ENCODE measurements around the gene ANKS6. TPM values are rescaled to one million over a fixed set of nuclear protein-coding genes. Genes with fewer than 3 reads are reported as not detected.

ANKS6 gene
- total and polyA plus RNA-seq, 10 of the 15 experiments (the other 5 are each of a cell fraction or from before 2014, with no cell fraction given): 2.0 to 16.2 (median 6.1) TPM

- TF ChIP-seq, protein P1, sequence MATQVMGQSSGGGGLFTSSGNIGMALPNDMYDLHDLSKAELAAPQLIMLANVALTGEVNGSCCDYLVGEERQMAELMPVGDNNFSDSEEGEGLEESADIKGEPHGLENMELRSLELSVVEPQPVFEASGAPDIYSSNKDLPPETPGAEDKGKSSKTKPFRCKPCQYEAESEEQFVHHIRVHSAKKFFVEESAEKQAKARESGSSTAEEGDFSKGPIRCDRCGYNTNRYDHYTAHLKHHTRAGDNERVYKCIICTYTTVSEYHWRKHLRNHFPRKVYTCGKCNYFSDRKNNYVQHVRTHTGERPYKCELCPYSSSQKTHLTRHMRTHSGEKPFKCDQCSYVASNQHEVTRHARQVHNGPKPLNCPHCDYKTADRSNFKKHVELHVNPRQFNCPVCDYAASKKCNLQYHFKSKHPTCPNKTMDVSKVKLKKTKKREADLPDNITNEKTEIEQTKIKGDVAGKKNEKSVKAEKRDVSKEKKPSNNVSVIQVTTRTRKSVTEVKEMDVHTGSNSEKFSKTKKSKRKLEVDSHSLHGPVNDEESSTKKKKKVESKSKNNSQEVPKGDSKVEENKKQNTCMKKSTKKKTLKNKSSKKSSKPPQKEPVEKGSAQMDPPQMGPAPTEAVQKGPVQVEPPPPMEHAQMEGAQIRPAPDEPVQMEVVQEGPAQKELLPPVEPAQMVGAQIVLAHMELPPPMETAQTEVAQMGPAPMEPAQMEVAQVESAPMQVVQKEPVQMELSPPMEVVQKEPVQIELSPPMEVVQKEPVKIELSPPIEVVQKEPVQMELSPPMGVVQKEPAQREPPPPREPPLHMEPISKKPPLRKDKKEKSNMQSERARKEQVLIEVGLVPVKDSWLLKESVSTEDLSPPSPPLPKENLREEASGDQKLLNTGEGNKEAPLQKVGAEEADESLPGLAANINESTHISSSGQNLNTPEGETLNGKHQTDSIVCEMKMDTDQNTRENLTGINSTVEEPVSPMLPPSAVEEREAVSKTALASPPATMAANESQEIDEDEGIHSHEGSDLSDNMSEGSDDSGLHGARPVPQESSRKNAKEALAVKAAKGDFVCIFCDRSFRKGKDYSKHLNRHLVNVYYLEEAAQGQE (IDR thresholded peaks at IDR 0.05; ENCODE audit: low read depth, low read length): no peak
- TF ChIP-seq SMAD5 (IDR thresholded peaks at IDR 0.05; ENCODE audit: low read depth): no peak
- no peak for TF ChIP-seq ZNF384 (IDR thresholded peaks at IDR 0.05; ENCODE audit: borderline replicate concordance, low read depth, low read length)
- no peak for TF ChIP-seq NFYB (IDR thresholded peaks at IDR 0.05; ENCODE audit: insufficient read depth, low read depth, low read length)
- no peak for TF ChIP-seq ZNF217 (IDR thresholded peaks at IDR 0.05)
These were observed 50.9 kb downstream of the ANKS6 start (continued) for GRCh38 chr9:98745470-98745869.

DNA sequence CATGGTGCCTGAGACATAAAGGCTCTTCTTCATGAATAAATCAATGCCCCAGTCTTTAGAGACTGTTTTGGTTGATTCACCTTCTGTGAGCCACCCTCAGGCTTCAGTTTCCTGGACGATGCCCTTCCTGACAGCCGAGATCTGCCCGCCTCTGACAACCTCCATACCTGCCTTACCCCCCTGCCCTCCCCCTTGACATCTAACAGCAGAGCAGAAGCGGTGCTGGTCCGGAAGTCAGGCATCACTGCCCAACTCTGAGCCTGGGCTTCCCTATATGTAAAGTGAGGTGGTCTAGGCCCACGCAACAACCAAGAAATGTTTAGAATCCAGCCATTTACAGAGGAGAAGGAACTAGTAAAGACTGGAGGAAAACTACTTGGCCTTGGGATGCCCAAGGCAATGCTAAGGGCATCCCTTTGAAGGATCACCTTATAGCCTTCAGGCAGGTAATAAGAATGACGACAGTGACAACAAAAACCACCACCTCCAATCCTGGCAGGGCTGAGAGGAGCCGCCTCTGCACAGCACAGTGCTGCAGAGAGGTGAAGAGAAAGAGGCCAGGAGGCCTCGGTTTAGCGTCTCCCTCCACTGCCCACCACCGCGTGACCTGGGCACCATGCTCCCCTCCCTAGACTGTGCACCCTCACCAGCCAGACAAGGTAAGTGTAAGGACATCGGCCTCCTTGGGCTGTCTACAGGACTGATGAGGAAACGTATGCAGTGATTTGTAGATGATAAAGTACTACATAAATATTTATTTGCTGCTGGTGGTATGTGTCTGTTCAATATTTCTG, 52.3 kb downstream of the ANKS6 start:
- Histone ChIP-seq H3K27me3 (replicated peaks in 1 of 2; ENCODE audit: control insufficient read depth in 2 of 2, insufficient read depth in 2 of 2, low read length in 1 of 2) (no peaks in the 10 kb centered on the region; a peak in 1 of 4 replicates), H3K9me3 (replicated peaks; ENCODE audit: control insufficient read depth, insufficient read depth, low read length) (no peaks in the 10 kb centered on the region), H3K27ac (ENCODE audit: control insufficient read depth, insufficient read depth) (no peak overlapping the region), H3K79me2 (ENCODE audit: control insufficient read depth, insufficient read depth, low read length) (no peaks in the 10 kb centered on the region), H3K4me1 (ENCODE audit: control insufficient read depth, insufficient read depth, low read length) (no peaks in the 10 kb centered on the region), H3K4me3 (no peak overlapping the region), H3K36me3 (ENCODE audit: control insufficient read depth in 2 of 2, insufficient read depth in 2 of 2, low read length in 1 of 2) (no peaks in the 10 kb centered on the region), H2AFZ (ENCODE audit: control insufficient read depth, low read depth, low read length) (no peak overlapping the region), H3K4me2 (ENCODE audit: control insufficient read depth, insufficient read depth) (no peak overlapping the region), H3K9ac (ENCODE audit: control insufficient read depth, insufficient read depth, low read length) (no peak overlapping the region), H4K20me1 (ENCODE audit: control insufficient read depth, insufficient read depth) (no peaks in the 10 kb centered on the region; the same call in 1 of the 2 replicates)
- ChIA-PET CTCF (no interaction called here), SMC1A (ENCODE audit: uncharacterized antibody, unreplicated experiment) (no interaction called here), RAD21 (ENCODE audit: unreplicated experiment) (no interaction called here), POLR2A (no interaction called here)
- in situ Hi-C loops (cut with MboI) (no loop called here), intact Hi-C loops (cut with micrococcal nuclease; ENCODE audit: unreplicated experiment) (no loop called here)
- DNase-seq (ENCODE audit: low read depth, low spot score) (no peak), FAIRE-seq (no peak), ATAC-seq (no peak)
- no TSS peak for BruUV-seq (replicated peaks)
- TF ChIP-seq IRF4 (IDR thresholded peaks at IDR 0.05; ENCODE audit: low read depth, low read length) (no peak), CHD2 (IDR thresholded peaks at IDR 0.05; ENCODE audit: borderline replicate concordance, low read depth, low read length) (no peak)
- WGBS (ENCODE audit: insufficient coverage, insufficient replicate concordance, low lambda C conversion rate, missing lambda C conversion rate): 68% methylated on average over 14 of the region's 14 CpGs
